GM12891 (cell line): ENCODE measurements around the gene RPUSD1.
"Not testable (repeated sequence)": the region's sequence is repeated elsewhere in the genome, so short reads cannot be mapped to it uniquely, and the experiment has no call there.

Experiments used
- POLR2A ChIP-seq: IDR thresholded peaks from 2 replicates; pipeline ENCODE4 v1.6.1; 2011; ENCODE audit warnings: low read depth, low read length, control low read depth
- POLR2AphosphoS5 ChIP-seq: IDR thresholded peaks from 2 replicates; pipeline ENCODE4 v1.6.1; 2011; ENCODE audit warnings: low read depth, low read length, control low read depth
- TAF1 ChIP-seq: IDR thresholded peaks from 2 replicates; pipeline ENCODE4 v1.6.1; 2011; ENCODE audit warnings: low read depth, low read length, control low read depth

DNA sequence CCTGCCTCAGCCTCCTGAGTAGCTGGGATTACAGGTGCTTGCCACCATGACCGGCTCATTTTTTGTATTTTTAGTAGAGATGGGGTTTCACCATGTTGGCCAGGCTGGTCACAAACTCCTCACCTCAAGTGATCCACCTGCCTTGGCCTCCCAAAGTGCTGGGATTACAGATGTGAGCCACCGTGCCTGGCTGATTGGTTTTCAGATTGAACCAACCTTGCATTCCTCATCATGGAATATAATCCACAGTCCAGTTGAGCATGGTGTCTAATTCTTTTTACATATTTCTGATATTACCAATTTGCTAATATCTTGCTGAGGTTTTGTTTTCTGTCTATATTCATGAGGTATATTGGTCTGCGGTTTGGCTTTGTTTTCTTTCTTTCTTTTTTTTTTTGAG, 48.6 kb upstream of the RPUSD1 start:
- not testable (repeated sequence) for TF ChIP-seq POLR2A, TAF1, POLR2AphosphoS5
